ENCODE data around the gene CBFB.
A peak's percentile ranks its signal among the peaks of the same experiment; 100 is the strongest.

CBFB gene

DNA sequence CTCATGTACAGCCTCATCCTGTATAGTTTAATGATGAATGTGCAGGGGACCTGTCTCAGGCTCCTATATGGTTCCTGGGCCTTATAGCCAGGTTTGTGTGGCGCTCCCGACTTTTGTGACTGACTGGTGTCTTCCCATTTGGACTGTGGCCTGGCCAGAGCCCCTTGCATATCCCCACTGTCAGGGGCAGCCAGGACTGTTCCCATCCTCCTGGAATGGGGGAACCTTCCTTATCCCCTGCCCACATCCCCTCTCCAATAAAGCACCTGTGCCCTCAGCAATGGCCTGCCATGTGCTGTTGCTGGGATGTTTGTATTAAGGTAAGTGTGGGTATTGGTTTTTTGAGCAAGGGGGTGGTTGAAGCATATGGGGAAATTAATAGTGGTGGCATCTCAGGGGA, 119.3 kb downstream of the CBFB start:
- H3K4me3 ChIP-seq (ENCODE audit: low read length), result no peak overlapping the region
- TF ChIP-seq EZH2phosphoT487 (IDR thresholded peaks at IDR 0.05; ENCODE audit: low read depth), result no peak
- TF ChIP-seq, protein P1, sequence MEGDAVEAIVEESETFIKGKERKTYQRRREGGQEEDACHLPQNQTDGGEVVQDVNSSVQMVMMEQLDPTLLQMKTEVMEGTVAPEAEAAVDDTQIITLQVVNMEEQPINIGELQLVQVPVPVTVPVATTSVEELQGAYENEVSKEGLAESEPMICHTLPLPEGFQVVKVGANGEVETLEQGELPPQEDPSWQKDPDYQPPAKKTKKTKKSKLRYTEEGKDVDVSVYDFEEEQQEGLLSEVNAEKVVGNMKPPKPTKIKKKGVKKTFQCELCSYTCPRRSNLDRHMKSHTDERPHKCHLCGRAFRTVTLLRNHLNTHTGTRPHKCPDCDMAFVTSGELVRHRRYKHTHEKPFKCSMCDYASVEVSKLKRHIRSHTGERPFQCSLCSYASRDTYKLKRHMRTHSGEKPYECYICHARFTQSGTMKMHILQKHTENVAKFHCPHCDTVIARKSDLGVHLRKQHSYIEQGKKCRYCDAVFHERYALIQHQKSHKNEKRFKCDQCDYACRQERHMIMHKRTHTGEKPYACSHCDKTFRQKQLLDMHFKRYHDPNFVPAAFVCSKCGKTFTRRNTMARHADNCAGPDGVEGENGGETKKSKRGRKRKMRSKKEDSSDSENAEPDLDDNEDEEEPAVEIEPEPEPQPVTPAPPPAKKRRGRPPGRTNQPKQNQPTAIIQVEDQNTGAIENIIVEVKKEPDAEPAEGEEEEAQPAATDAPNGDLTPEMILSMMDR (IDR thresholded peaks at IDR 0.05; ENCODE audit: low read depth, low read length), result no peak
- H4K20me1 ChIP-seq (ENCODE audit: insufficient read depth, low read length), result no peaks in the 10 kb centered on the region
- H3K9me3 ChIP-seq (ENCODE audit: insufficient read depth, low read length), result no peaks in the 10 kb centered on the region
- no peaks in the 10 kb centered on the region for H3K79me2 ChIP-seq (ENCODE audit: low read length)
- H3K36me3 ChIP-seq (replicated peaks; ENCODE audit: low read depth, low read length), result peaks cover 31% of the 10 kb centered on the region
- H2AFZ ChIP-seq (ENCODE audit: low read depth, low read length), result no peak overlapping the region
- no peak overlapping the region for H3K27ac ChIP-seq (ENCODE audit: low read length)
- no peak overlapping the region for H3K4me2 ChIP-seq (ENCODE audit: low read length)
- H3K4me1 ChIP-seq (ENCODE audit: low read length), result no peaks in the 10 kb centered on the region
- H3K9ac ChIP-seq (ENCODE audit: low read length), result no peak overlapping the region
- H3K27me3 ChIP-seq (ENCODE audit: low read depth, low read length), result no peaks in the 10 kb centered on the region

DNA sequence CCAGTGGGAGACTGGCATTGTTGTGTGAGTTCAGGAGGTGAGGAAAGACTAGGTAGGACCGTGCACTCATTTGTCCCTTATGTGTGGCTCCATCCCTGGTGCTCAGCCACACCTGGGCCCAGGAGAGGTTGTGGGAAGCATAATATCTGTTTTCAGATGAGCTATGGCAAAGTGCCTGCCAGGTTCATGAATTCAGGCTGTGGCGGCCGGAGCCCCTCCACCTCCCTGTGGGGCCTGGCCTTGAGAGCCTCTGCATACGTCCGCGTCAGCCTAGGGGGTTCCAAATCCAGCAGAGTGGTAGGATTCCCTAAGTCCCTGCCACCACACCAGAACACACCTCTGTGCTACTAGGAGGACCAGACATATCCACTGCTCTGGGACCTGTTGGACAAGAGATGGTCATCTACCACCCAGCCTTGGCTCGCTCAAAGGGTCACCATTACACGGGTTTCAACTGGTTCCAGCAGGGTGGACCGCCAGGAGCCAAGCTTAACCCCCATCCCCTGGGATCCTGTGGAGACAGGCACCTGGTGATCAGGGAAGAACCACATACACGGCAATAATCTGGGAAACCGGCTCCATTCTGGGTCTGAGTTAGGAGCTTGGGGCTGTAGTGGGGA, 119.8 kb downstream of the CBFB start:
- TF ChIP-seq, protein P1 (IDR thresholded peaks at IDR 0.05; ENCODE audit: low read depth, low read length), result no peak
- no peak for TF ChIP-seq EZH2phosphoT487 (IDR thresholded peaks at IDR 0.05; ENCODE audit: low read depth)
- H3K4me3 ChIP-seq (ENCODE audit: low read length), result no peak overlapping the region
- H2AFZ ChIP-seq (ENCODE audit: low read depth, low read length), result no peak overlapping the region
- no peak overlapping the region for H3K9ac ChIP-seq (ENCODE audit: low read length)
- H3K27me3 ChIP-seq (ENCODE audit: low read depth, low read length), result no peaks in the 10 kb centered on the region
- no peaks in the 10 kb centered on the region for H4K20me1 ChIP-seq (ENCODE audit: insufficient read depth, low read length)
- H3K4me2 ChIP-seq (ENCODE audit: low read length), result no peak overlapping the region
- H3K9me3 ChIP-seq (ENCODE audit: insufficient read depth, low read length), result no peaks in the 10 kb centered on the region
- no peak overlapping the region for H3K27ac ChIP-seq (ENCODE audit: low read length)
- peaks cover 28% of the 10 kb centered on the region for H3K36me3 ChIP-seq (replicated peaks; ENCODE audit: low read depth, low read length)
- H3K4me1 ChIP-seq (ENCODE audit: low read length), result no peaks in the 10 kb centered on the region
- no peaks in the 10 kb centered on the region for H3K79me2 ChIP-seq (ENCODE audit: low read length)

DNA sequence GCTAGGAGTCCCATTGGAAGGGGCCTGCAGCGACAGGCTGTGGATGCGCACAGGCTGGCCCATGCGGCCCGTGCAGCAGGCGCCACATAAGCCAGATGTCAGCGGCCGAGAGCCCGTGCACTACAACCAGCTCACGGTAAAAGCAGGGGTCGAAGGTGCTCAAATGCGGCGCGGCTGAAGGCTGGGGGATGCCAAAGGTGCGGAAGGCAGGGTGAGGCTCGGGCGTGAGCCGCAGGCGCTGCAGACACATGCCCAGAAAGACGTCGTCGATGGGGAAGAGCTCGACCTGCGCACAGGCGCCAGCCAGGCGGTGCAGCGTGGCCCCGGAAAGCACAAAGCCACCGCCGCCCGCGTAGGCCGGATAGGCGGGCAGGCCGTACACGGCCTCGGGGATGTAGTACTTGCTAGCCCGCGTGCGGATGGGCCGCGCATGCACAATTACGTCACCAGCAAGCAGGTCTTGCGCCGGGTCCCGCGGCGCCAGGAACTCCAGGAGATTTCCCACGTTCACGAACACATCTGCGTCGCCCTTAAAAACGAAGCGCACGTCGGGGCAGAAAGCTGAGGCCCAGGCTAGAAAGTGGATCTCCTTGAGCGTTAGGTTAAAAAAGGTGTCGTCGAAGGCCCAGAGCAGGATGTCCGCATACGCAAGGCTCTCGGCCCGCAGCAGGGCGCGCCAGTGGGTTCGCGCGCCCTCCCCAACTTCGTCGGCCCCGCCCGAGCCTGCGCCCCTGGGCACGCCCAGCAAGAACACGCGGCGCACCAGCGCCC, 120.5 kb downstream of the CBFB start:
- H3K4me1 ChIP-seq (ENCODE audit: low read length), result no peaks in the 10 kb centered on the region
- H4K20me1 ChIP-seq (ENCODE audit: insufficient read depth, low read length), result no peaks in the 10 kb centered on the region
- no peaks in the 10 kb centered on the region for H3K9me3 ChIP-seq (ENCODE audit: insufficient read depth, low read length)
- no peak overlapping the region for H3K9ac ChIP-seq (ENCODE audit: low read length)
- H3K27me3 ChIP-seq (ENCODE audit: low read depth, low read length), result no peaks in the 10 kb centered on the region
- no peak for TF ChIP-seq EZH2phosphoT487 (IDR thresholded peaks at IDR 0.05; ENCODE audit: low read depth)
- TF ChIP-seq, protein P1 (IDR thresholded peaks at IDR 0.05; ENCODE audit: low read depth, low read length), result no peak
- H3K36me3 ChIP-seq (replicated peaks; ENCODE audit: low read depth, low read length), result peaks cover 30% of the 10 kb centered on the region
- H3K4me3 ChIP-seq (ENCODE audit: low read length), result no peak overlapping the region
- no peak overlapping the region for H2AFZ ChIP-seq (ENCODE audit: low read depth, low read length)
- H3K79me2 ChIP-seq (ENCODE audit: low read length), result no peaks in the 10 kb centered on the region
- no peak overlapping the region for H3K4me2 ChIP-seq (ENCODE audit: low read length)
- H3K27ac ChIP-seq (ENCODE audit: low read length), result no peak overlapping the region

DNA sequence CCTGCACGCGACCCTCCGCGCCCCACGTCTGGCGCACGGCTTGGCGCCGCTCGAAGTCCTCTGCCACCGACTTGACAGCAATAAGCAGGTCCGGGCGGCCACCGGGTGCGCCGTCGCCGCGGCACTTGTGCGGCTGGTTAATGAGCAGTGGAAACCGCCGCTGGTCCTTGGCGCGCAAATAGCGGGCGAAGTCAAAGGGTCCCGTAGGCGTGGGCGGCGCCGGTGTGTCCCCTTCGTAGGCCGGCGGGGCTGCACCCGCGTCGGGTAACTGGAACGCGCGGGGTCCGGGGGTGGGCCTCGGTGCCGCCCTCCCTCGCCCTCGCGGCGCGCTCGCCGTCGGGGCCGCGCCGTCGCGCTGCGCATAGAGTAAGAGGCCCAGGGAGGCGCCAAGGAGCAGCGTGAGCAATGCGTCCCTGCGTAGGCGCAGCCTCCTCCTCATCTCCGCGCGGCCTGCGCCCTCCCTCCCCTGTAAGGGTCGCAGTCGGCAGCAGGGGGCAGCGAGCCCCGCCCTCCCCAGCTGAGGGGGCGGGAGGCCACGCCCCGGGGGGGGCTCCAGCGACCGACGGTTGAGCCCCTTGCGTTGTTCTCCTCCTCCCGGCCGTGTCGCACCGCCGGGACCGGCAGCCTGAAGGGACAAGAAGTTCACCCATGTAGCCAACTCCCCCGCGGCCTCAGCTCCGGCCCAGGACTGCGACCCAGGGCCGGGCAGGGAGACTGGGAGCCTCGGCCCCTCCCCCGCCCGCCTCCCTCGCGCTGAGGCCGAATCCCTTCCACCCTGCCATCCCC, 121.3 kb downstream of the CBFB start:
- Histone ChIP-seq H3K27me3 (ENCODE audit: low read depth, low read length) (no peaks in the 10 kb centered on the region), H3K4me3 (ENCODE audit: low read length) (peak overlapping the region; percentile 74), H4K20me1 (ENCODE audit: insufficient read depth, low read length) (no peaks in the 10 kb centered on the region), H3K4me2 (ENCODE audit: low read length) (peak overlapping the region; percentile 60), H3K79me2 (ENCODE audit: low read length) (no peaks in the 10 kb centered on the region), H3K9me3 (ENCODE audit: insufficient read depth, low read length) (no peaks in the 10 kb centered on the region), H3K36me3 (replicated peaks; ENCODE audit: low read depth, low read length) (peaks cover 23% of the 10 kb centered on the region), H2AFZ (ENCODE audit: low read depth, low read length) (no peak overlapping the region), H3K9ac (ENCODE audit: low read length) (peak overlapping the region; percentile 37), H3K27ac (ENCODE audit: low read length) (no peak overlapping the region), H3K4me1 (ENCODE audit: low read length) (no peaks in the 10 kb centered on the region)
- TF ChIP-seq EZH2phosphoT487 (IDR thresholded peaks at IDR 0.05; ENCODE audit: low read depth), result no peak
- TF ChIP-seq, protein P1 (IDR thresholded peaks at IDR 0.05; ENCODE audit: low read depth, low read length), result no peak

Measured in OCI-LY3 (cell line).